GM18951 (cell line): ENCODE data around the gene SERPINA6.
"Not testable (repeated sequence)": the region's sequence is repeated elsewhere in the genome, so short reads cannot be mapped to it uniquely, and the experiment has no call there.

Experiments used
- POLR2A ChIP-seq: IDR thresholded peaks from 4 replicates; pipeline ENCODE4 v1.6.1; 2011; ENCODE audit warnings: mild to moderate bottlenecking; ENCODE audit not compliant: insufficient read length, insufficient read depth; ENCODE audit errors: extremely low read depth
- in situ Hi-C: fragments of 300-500 bp; cut with MboI; formaldehyde crosslinking; loops from one replicate; pipeline ENCODE4 v1.12.0; 2022; ENCODE audit warnings: low sequenced_read_pairs, mixed read lengths, inconsistent platforms; ENCODE audit not compliant: unreplicated experiment

SERPINA6 gene

GRCh38 chr14:94306047-94306978, 16.8 kb downstream of the SERPINA6 start:
- TF ChIP-seq POLR2A, result no peak
- in situ Hi-C loops, result loop anchor here (10.0 kb wide), 1 partner anchor 188 kb away; no protein-coding TSS in a partner anchor

DNA sequence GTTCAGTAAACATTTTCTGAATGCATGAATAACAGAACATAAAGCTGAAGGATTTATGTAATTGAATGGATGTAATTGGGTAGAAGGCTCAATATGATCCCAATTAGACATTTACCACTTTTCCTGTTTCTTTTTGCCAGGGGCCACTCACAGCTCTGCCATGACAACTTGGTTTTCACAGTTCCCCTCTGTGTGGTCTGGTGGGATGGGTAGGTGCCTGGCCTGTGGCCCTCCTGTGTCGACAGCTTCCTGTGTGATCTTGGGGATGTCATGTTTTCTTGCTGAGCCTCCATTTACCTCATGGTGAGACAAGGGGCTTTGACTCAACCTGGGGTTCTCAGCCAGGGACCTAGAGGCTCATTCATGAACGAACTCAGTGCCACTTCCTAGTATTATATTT, 17.5 kb downstream of the SERPINA6 start:
- no peak for TF ChIP-seq POLR2A
- in situ Hi-C loops, result loop anchor here (10.0 kb wide), 1 partner anchor 189 kb away; no protein-coding TSS in a partner anchor

- in situ Hi-C loops, result loop anchor here (10.0 kb wide), 1 partner anchor 191 kb away; no protein-coding TSS in a partner anchor
- TF ChIP-seq POLR2A, result no peak
Measured at GRCh38 chr14:94304243-94304642, 18.9 kb downstream of the SERPINA6 start.

- in situ Hi-C loops, result loop anchor here (10.0 kb wide), 1 partner anchor 192 kb away; no protein-coding TSS in a partner anchor
- TF ChIP-seq POLR2A, result no peak
Measured at GRCh38 chr14:94303111-94303510, 20.0 kb downstream of the SERPINA6 start.

- in situ Hi-C loops, result no loop called here
- no peak for TF ChIP-seq POLR2A
Measured at GRCh38 chr14:94298130-94298529, 25.0 kb downstream of the SERPINA6 start.

GRCh38 chr14:94296181-94296545, 27.0 kb downstream of the SERPINA6 start:
- in situ Hi-C loops, result not testable (repeated sequence)

- in situ Hi-C loops, result no loop called here
- no peak for TF ChIP-seq POLR2A
Measured at GRCh38 chr14:94295360-94296180, 27.6 kb downstream of the SERPINA6 start.

DNA sequence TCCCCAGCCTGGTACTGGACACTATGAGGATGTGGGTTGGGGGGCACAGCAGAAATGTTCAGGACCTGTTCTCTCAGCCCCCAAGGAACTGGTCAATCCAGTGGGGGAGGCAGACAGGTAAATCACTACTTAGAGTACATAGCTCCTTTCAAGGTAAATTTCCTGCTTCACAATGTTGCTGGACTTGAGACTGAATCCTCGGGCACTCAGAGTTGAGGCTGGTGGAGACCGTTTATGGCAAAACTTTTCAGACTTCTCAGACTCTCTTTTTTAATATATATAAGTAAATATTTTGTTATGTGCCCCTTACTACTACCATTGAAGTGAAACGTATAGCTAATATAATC, 29.6 kb downstream of the SERPINA6 start:
- in situ Hi-C loops, result no loop called here
- no peak for TF ChIP-seq POLR2A

- in situ Hi-C loops, result no loop called here
- TF ChIP-seq POLR2A, result no peak
Measured at GRCh38 chr14:94292872-94293577, 30.1 kb downstream of the SERPINA6 start, which contains the start of gene SERPINA10. Gene SERPINA10, minus strand, starts transcription at chr14:94293268. Its CDS starts 2,675 bp downstream, at chr14:94290593.

DNA sequence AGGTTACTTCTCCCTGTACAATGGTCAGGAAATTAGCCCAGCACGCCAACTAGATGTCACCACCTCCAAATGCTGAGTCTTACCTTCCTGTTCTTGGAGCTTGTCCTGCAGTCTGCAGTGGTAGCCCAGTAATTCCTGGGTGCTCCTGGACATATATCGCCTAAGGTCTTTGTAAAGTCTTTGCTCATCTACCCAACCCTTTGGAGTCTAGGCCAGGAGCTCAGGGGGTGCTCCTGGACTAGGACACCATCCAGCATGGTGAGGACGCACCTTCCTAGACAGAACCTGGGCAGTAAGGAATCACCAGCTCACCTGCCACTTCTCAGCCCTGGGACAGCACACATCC, 30.6 kb downstream of the SERPINA6 start:
- TF ChIP-seq POLR2A, result no peak
- in situ Hi-C loops, result no loop called here

DNA sequence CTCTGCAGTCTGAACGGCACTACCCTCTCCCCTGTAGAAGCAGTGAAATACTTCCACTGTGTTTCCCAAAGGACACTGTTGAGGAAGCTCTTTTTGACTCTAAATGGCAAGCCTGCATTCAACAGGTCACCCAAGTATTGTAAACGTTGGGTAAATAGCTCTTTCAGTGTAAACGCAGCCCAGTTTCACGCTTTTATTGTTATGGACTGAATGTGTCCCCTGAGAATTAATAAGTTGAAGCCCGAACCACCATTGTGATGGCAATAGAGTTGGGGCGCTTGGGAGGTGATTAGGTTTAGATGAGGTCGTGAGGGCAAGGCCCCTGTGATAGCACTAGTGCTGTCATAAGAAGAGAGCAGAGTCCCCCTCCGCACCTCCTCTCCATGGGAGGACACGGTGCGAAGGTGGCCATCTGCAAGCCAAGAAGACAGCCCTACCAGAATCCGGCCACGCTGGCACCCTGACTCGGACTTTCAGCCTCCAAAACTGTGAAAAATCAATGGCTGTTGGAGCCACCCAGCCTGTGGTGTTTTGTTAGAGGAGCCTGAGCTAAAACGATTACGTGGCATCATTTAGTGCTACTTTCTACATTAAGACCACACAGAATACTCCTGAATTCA, 31.1 kb downstream of the SERPINA6 start:
- TF ChIP-seq POLR2A, result no peak
- in situ Hi-C loops, result no loop called here

DNA sequence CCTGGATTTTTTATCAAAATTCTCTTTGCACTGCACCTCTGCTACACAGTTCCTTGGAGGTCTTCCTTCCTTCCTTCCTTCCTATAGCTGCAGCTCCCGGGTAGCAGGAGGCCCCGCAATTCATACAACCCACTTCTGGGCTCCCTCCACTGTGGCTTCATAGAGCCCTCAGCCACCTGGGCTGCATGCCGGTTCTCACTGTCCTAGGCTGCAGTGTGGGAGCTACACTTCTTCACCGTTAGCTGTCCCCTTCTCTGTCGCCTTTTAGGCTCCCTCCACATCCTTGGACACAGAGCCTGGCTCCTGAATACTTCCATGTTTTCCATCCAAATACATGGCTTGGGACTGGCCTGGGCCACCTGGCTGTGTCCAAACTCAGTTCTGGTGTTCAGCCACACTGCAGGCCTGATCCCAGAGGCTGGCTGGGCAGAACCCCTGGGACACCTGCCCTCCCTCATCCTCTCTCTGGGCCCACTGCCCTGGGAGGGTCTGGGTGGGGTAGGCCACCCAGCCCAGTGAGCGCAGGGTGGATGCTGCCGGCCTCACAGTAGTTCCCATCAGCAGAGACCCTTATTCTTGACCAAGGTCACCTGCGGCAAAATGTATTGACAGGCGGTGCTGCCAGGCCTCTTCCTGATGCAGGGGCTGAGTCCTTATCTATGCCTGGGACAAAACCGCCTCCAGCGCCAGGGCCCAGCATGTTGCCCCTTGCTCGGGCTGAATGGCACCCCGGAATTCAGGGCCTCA, 31.8 kb downstream of the SERPINA6 start:
- in situ Hi-C loops, result no loop called here
- no peak for TF ChIP-seq POLR2A

DNA sequence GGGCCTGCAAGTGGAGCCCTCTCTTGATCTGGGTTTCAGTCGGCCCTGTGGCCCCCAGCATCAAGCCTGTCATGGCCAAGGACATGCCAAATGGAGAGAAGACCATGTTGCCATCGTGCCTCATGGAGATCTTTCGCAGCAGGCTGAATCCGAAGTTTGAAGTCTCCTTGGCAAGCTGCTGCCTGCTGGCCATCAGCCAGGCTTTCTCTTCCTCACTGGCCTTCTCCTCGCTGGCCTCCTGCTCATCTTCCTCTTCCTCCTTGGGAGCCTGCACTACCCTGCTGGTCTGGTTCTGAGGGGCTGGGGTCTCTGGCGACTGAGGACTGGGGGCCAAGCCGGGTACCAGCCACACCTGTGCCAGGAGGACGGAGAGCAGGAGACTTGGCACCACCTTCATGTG, 32.9 kb downstream of the SERPINA6 start:
- no peak for TF ChIP-seq POLR2A
- in situ Hi-C loops, result no loop called here
